Measurements from ENCODE around the gene HOXA11.

DNA sequence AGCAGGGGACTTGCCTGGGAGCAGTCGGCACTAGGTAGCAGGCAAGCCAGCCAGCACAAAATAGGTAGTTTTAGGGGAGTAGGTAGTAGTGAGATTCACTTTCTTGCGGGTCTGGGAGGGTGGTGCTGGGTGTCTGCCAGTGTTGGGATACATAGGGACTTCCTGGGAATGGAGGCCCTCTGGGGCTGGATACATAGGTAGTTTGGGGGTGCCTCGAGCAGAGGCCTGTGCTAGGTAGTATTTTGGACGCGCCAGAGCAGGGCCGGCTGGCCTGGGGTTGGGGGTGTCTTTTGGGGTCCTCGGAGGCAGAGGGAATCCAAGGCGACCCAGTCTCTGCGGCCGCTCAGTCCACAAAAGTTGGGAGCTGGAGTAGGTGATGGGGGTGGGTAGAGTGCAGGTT lies 30.7 kb downstream of the HOXA11 start:
- TF ChIP-seq, protein P1, sequence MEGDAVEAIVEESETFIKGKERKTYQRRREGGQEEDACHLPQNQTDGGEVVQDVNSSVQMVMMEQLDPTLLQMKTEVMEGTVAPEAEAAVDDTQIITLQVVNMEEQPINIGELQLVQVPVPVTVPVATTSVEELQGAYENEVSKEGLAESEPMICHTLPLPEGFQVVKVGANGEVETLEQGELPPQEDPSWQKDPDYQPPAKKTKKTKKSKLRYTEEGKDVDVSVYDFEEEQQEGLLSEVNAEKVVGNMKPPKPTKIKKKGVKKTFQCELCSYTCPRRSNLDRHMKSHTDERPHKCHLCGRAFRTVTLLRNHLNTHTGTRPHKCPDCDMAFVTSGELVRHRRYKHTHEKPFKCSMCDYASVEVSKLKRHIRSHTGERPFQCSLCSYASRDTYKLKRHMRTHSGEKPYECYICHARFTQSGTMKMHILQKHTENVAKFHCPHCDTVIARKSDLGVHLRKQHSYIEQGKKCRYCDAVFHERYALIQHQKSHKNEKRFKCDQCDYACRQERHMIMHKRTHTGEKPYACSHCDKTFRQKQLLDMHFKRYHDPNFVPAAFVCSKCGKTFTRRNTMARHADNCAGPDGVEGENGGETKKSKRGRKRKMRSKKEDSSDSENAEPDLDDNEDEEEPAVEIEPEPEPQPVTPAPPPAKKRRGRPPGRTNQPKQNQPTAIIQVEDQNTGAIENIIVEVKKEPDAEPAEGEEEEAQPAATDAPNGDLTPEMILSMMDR (IDR thresholded peaks at IDR 0.05 in 4 of 5, conservative IDR thresholded peaks at IDR 0.05 in 1 of 5) = no peak
- TF ChIP-seq POLR2A (IDR thresholded peaks at IDR 0.05) = no peak

Measured in gastrocnemius medialis (tissue), 4 donors.